ENCODE data around the gene TMEM61.

DNA sequence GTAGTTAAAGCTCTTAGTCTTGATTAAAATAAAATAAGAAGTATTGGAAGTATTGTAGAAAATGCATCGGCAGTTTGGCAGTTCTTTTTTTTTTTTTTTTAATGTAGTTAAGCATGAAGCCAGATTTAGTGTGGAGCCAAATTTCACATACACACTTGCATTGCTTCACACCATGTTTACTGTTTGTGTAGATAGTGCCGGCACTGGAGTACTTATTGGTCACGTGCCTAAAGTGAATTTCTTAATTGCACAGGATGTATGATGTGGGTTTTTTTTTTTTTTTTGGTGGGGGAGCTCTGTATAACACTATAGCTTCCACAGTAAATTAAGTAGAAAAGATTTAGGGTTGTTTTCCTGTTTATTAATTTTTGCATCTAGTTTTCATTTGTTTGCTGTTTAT is 21.2 kb upstream of the TMEM61 start:
- no peak for TF ChIP-seq CTCF (conservative IDR thresholded peaks at IDR 0.05; ENCODE audit: low read length)
- TF ChIP-seq EZH2phosphoT487 (IDR thresholded peaks at IDR 0.05; ENCODE audit: borderline replicate concordance), result no peak
